EH (cell line): ENCODE measurements around the gene WNT1.

Experiments used
- DNase-seq: peaks from one replicate; pipeline ENCODE4 v3.0.0-alpha.2; 2015; ENCODE audit warnings: low read depth

The WNT1 gene

DNA sequence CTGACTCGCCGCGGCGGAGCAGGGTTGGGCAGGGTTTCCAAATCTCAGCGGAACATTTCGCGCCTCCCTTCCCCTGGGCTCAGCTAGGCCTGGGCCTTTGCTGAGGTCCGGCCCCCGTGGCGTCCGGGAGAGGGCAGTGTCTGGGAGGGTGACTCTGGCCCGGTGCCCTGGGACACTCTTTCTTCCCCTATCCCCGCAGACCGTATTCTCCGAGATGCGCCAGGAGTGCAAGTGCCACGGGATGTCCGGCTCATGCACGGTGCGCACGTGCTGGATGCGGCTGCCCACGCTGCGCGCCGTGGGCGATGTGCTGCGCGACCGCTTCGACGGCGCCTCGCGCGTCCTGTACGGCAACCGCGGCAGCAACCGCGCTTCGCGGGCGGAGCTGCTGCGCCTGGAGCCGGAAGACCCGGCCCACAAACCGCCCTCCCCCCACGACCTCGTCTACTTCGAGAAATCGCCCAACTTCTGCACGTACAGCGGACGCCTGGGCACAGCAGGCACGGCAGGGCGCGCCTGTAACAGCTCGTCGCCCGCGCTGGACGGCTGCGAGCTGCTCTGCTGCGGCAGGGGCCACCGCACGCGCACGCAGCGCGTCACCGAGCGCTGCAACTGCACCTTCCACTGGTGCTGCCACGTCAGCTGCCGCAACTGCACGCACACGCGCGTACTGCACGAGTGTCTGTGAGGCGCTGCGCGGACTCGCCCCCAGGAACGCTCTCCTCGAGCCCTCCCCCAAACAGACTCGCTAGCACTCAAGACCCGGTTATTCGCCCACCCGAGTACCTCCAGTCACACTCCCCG lies 3.0 kb downstream of the WNT1 start:
- no peak for DNase-seq

DNA sequence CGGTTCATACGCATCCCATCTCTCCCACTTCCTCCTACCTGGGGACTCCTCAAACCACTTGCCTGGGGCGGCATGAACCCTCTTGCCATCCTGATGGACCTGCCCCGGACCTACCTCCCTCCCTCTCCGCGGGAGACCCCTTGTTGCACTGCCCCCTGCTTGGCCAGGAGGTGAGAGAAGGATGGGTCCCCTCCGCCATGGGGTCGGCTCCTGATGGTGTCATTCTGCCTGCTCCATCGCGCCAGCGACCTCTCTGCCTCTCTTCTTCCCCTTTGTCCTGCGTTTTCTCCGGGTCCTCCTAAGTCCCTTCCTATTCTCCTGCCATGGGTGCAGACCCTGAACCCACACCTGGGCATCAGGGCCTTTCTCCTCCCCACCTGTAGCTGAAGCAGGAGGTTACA lies 3.6 kb downstream of the WNT1 start:
- DNase-seq: no peak

DNA sequence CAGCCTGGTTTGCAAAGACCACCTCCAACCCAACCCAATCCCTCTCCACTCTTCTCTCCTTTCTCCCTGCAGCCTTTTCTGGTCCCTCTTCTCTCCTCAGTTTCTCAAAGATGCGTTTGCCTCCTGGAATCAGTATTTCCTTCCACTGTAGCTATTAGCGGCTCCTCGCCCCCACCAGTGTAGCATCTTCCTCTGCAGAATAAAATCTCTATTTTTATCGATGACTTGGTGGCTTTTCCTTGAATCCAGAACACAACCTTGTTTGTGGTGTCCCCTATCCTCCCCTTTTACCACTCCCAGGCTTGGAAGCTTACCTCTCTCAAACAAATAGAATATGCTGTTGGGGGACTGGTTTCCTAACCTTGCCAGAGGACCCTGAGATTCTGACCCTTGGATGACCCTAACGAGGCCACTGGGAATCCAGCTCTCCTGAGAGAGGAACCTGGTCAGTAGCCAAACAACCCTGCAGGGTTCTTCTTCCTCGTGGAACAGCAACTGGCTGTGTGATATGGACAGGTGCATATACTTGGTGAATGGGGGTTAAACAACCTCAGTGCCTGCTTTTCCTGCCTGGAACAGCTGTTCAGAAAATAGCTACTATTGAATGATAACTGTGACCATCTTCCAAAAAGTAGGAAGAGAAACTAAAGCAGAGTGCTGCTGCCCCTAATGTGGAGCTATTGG lies 4.4 kb downstream of the WNT1 start:
- no peak for DNase-seq

DNA sequence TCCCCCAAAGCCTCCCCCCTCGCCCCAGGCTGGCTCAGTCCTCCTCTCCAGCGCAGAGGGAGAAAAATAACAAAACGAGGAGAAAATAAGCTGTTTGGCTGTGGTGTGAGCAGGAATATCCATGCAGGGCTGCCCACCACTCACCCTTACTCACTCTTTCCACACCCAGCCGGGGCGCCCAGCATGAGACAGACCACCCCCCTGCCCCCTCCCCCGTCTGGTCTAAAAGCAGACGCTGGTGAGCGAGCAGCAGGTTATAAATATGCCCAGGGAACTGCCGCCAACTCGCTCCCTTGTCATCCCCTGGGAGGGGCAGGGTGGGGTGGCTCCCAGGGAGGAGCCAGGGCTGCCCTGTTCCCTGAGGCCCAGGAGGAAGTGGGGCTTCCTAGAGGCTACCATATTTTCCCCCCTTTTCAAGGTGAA lies 7.4 kb downstream of the WNT1 start:
- DNase-seq: no peak

DNA sequence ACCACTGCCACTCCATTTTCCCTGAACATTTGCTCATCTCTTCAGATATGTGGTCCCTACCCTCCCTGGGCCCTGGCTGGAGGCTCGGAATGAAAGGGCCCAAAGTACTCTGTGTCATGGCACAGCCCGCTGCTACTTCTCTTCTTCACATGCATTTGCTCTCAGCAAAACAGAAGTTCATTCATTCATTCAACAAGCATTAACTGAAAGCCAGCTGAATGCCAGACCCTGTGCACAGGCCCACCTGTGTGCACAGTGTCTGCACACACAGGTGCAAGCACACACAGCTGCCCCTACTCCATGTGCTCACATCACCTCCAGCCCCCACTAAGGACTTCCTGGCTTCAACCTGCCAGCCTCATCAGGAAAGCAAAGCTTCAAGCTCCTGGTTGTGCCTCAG lies 7.8 kb downstream of the WNT1 start:
- no peak for DNase-seq

DNA sequence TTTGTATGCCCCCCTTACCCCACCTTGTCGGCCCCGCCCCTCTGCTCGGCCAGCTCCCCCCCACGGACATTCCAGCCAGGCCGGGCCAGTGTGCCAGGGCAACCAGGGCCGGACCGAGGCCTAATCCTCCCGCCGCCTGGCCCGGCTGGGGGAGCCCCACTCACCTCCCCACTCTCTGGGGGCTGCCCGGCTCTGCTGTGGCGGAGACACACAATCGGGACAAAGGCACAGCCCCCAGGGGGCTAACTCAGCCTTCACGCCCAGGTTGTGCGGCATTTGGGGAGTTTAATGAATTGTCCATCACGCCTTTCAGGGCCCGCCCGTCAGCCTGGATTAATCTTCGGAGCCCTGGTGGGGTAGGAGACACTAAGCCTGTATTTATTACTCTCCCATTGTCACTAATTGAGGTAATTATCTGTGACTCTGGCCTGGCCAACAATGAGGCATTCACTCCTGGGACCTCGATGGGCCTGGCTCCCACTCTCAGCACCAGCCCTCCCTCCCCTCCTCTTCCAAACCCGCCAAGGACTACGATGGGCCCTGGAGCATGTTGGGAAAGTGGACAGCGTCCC lies 8.7 kb downstream of the WNT1 start:
- no peak for DNase-seq

DNA sequence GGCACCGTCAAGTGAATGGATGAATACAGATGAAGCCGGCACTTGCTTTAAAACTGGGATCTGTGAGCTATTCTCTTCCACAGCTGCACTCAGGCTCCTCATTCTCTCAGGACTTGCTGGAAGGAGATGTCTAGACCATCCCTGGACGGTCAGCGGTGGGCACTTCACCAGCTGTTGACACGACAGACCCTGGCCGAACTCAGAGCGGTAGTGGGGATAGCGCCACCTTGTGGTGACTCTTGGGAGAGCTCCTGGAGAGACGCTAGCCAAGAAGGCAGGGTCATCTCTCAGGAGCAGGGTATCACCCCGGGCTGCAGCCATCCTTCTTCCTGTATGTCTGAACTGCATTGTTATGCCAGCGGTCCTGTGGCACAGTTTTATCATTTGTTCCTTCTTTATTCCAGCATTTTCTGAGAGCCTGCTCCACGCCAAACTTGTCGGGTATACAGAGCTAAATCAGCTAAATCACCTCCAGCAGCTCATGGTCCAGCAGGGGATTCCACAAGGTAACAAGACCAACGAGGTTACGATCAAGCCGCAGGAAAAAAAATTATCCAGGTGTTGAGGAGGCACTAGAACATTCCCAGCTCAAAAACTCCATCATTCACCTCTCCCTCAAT lies 10.0 kb downstream of the WNT1 start:
- DNase-seq: peak; percentile 61

DNA sequence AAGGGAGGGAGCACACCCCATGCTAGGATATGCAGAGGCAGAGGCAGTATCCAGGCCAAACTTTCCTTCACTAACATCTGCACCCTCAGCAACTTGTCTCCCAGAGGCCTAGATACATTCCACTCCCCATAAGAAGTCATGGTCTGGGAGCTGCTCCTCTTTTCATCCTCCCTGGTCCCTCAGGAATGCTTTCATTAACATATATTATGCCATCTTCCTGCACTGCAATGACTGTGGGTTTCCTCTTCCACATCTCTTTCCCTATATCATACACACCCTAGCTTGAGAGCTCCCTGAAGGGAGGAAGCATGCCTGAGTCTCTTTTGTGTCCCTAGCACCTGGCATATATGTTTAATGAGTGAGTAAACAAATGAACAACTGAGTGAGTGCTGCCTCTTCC lies 12.4 kb downstream of the WNT1 start:
- no peak for DNase-seq

DNA sequence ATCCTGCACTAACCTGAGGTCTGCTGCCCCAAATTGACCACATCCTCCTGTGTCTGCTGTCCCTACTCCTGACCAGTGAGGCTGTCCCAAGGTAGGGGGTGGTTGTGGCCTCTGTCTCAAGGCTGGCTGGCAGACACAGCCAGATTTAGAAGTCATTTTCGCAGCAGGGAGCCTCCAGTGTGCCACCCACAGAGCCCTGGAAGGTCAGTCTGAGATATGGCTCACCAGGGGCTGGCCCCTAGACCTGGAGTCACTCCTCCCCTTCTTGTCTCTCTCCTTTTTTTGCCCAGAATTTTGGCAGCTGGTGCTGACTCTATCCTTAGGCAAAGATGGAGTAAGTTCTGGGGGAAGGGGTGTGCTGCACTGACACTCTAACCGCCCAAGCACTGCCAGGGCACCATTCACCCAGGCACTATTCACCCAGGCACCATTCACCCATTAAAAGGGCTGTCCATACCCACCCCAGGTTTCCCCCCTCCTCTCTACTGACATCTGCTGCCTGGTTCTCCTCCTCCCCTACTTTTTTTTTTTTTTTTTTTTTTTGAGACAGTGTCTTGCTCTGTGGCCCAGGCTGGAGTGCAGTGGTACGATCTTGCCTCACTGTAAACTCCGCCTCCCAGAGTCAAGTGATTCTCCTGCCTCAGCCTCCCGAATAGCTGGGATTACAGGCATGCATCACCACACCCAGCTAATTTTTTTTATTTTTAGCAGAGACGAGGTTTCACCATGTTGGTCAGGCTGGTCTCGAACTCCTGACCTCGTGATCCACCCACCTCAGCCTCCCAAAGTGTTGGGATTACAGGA lies 13.3 kb downstream of the WNT1 start:
- DNase-seq: no peak

DNA sequence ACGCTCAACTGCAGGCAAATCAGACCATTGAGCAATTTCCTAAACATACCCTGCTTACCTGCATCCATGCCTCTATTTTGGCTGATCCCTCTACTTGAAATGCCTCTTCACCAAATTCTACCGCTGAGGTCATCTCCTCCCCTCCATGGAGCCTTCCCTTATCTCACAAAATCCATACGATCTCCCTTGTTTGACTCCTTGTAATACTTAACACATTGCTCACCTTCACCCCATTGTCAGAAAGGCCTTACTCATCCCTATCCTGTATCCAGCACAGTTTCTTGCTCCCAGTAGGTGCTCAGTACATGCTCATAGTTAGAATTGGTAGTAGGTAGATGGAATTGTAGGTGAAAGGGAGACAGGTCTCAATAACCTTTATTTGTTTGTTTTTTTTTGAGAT lies 15.7 kb downstream of the WNT1 start:
- DNase-seq: no peak

DNA sequence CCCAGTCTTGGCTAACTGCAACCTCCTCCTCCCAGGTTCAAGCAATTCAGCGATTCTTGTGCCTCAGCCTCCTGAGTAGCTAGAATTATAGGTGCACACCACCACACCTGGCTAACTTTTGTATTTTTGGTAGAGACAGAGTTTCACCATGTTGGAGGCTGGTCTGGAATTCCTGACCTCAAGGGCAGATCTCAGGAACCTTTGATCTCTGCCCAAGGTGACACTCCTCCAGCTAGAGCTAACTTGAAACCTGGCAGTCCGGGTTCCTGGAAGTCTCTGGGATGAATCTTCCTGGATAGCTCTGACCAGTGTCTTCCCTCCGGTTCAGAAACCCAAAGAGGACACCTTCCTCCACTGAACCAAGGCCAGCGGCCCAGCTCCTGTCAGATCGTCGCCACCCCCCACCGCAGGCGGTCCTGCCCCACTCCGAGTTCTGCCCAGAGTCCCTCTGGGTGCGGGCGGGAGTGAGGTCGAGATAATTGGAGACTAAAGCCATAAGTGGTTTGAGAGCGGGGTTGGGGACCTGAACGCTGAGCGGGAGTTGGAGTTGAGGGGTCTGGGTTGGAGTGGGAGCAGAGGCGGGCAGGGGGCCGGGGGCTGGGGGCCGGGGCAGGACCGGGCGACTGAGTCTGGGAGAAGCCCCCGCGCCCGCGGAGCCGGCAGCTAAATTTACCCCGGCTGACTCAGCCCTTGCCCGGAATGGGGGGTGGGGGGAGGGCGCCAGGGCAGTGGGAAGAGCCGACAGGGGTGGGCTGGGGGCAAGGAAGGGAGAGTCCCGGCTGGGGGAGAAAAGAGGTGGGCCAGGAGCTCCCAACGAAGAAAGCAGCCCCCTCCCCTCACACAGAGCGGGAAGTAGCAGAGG lies 16.3 kb downstream of the WNT1 start:
- no peak for DNase-seq

DNA sequence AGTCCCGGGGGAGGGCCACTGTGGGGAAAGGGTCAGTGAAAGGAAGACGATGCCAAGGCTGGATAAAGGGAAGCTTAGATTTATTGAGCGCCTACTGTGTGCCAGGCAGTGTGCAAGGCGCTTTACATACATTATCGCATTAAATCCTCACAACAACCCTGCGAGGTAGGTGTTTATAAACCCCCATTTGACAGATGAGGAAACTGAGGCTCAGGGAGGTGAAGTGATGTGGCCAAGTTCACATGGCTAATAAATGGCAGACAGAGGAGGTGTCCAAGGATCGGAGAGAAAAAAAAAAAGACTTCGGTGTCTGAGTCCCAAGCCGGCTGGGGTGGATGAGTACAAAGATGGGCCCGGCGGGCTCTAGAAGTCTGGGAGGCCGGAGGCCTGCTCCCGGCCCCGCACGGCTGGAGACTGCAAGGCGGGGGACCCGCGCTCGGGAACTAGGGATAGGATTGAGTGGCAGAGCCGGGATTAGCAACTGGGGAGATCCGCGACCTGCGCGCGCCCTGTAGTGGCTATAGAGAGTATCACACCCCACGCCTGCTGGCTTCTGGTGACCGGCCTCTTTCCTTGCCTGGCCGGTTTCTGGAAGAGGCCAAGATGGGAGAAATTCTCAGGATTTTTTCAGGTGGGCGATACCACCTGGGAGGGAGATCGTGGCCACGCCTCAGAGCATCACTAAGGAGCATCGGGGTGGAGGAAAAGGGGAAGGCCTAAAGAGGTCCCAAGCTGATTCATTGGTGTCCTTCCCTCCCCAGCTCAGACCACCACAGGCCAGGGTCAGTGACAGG lies 17.2 kb downstream of the WNT1 start:
- DNase-seq: peak; percentile 84

DNA sequence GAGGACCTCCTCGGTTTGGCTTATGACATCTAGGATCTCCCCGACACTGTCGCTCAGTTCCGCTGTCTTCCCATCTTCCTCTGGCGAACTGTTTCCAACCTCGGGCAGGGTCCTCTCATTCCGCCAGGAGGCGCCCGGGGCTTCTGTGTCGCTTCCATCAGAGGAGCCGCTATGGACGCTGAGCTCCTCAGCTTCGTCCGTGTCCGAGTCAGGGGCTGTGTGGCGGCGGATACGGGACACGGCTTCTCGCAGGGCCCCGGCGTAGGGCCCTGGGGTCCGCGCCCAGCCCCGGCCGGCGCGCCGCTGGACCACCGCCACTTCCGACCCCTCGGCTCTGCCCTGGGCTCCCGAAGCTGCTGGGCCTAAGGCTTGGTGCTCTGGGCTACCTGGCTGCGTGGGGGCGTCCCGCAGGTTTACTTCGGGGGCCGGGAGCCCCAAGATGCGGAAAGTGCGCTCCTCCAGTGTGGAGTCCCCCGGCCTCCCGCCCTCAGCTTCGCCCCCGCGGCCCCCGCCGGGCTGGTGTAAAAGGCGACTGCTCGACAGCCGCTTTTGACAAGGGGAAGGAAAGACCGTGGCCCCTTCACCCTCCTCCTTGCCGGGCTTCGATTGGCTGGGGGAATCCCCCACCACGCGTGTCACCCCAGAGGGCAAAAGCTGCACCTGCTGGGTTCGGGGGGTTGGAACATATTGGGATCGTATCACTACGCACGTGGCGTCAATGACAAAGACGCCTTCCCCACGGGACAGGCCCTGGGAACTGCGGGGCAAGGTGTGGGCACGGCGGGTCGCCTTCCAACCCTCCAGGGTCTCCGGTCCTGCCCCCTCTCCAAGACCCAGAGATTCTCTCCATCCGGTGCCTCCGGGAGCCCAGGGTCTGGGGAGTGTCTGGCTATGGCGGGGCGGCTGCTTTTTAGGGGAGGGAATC lies 18.9 kb downstream of the WNT1 start:
- DNase-seq: peak; percentile 83

DNA sequence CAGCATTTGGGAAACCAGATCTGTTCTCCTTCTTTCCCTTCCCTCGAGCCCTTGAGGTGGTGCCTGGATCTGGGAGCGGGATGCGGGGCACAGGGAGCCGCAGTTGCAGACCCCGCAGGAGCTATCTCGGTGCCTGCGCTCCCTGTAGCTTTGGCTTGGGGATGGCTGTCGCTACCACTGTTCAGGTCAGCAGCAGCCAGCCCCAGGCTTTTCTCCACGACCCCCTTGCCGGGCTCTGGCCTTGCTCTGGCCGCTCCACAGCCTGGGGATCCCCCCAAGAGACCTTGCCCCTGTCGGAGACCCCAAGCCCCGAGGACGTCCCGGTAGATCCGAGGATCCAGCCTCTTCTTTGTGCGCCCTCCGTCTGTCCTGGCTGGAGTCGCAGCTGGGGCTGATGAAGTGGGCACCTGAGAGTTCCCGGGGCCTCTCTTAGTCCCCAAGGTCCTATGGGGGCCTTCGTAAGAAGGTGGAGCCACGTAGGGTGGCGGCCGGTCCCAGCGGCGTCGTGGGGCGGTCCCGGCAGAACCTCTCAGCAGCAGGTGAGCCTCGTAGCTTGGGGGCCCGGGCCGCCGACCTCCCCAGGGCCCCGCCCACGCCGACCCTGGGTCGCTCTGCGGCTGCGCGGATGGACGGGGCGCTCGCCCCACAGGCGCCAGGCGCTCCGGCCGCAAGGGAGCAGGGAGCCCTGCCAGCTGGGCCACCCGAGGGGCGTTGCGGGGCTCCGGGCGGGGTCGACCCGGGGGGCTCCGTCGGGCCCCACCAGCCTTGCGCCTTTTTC lies 19.8 kb downstream of the WNT1 start:
- no peak for DNase-seq

DNA sequence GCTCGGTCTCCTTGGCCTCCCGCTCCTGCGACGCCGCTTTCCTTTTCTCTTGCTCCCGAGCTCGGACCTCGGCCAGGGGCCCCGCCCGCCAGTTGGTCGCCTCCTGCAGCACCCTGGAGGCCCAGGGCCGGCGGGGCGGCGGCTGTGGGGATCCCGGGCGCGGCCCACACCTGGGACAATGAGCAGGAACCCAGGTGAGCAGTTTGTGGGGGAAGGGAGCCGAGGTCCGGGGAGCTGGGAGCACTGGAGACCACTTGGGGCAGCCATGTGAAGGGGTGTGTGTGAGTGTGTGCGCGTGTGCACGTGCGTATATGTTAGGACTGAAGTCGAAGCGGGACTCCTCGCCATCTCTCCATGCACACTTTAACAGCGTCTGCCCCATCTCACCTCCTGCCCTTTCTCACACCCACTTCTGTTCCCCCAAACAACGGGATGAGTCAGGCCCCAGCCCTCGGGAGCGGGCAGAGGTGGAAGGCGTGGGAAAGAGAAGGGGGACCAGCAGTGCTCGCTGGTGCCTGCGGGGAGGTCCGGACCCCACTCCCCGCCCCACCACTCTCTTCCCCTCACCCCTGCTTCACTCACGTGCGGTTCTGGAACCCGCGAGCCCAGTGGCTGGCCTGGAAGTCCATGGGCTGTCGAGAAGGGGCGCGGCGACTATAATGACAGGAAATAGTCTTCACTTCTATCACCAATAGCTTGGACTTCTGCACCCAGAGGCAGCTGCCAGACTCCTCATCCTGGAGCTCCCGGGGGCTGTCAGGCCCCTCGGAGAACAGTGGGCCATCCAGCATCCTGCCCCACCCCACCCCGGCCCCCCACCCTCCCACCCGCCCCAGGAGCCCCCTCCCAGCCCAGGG lies 20.6 kb downstream of the WNT1 start:
- peak; percentile 50 for DNase-seq

DNA sequence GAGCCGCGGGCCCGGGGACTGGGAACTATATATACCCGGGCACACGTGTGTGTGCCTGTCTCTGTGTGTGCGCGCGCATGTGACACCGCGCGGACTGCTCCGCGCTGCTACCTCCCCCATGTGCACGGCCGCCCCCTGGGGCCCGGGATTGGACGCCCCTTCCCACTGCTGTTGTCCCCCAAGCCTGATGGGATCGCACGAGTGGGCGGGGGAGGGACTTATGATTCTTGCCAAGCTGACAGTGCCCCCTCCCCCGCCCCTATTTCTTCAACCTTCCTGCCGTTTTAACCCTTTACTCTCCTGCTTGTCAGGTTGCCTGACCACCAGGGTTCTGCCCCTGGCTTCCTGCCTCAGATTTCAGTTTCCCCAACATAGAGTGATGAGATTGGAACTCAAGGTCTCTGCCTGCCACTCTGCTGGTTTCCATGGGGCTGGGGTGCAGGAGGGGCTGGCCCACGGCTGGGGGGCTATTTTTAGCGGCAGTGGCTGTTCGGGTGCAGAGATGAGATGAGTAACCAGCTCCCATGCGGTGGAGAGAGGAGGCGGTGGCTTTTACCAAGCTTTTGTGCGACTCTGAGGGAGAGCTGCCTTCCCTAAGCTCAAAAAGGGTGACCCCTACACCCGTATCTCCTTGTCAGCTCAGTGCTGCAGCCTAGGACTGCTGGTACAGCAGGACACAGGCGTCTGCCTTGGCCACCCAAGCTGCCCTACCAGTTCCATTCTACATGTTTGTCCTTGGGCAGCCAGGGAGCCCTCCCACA lies 21.4 kb downstream of the WNT1 start, which contains the start of gene DDN:
DDN (minus strand) TSS at position 5 of the 761 bp plus-strand sequence. CDS start 88 bp downstream, outside the sequence.
- DNase-seq: peak; percentile 75
